ENCODE measurements around the gene TMCO6. TPM values are rescaled to one million over a fixed set of nuclear protein-coding genes. Genes with fewer than 3 reads are reported as not detected.
A peak's percentile ranks its signal among the peaks of the same experiment; 100 is the strongest.
"Not testable (repeated sequence)": the region's sequence is repeated elsewhere in the genome, so short reads cannot be mapped to it uniquely, and the experiment has no call there.

The TMCO6 gene
- total and polyA plus RNA-seq, 4 donors, result 6.7 to 16.2 (median 10.4) TPM

DNA sequence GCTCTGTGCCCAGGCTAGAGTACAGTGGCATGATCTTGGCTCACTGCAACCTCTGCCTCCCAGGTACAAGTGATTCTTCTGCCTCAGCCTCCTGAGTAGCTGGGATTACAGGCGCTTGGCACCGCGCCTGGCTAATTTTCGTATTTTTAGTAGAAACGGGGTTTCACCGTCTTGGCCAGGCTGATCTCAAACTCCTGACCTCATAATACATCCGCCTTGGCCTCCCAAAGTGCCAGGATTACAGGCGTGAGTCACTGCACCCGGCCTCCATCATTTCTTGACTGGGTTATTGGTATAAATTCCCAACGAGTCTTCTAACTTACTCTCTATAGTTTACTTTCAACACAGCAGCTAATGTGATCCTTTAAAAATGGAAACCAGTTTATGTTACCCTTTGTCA lies 14.4 kb upstream of the TMCO6 start:
- DNase-seq (ENCODE audit: low read depth in 4 of 6, low spot score in 6 of 6); H3K4me1 ChIP-seq (ENCODE audit: control insufficient read depth, insufficient read depth, low read length); H3K4me3 ChIP-seq (ENCODE audit: low read depth, low read length); H3K27ac ChIP-seq (ENCODE audit: low read depth, low read length); H3K27me3 ChIP-seq (ENCODE audit: control insufficient read depth, insufficient read depth, low read length); H3K36me3 ChIP-seq (ENCODE audit: control insufficient read depth, insufficient read depth, low read length); H3K9me3 ChIP-seq (ENCODE audit: control insufficient read depth, insufficient read depth, low read length): not testable (repeated sequence)
- WGBS (ENCODE audit: insufficient coverage), result 93% methylated on average over 4 of the region's 10 CpGs

DNA sequence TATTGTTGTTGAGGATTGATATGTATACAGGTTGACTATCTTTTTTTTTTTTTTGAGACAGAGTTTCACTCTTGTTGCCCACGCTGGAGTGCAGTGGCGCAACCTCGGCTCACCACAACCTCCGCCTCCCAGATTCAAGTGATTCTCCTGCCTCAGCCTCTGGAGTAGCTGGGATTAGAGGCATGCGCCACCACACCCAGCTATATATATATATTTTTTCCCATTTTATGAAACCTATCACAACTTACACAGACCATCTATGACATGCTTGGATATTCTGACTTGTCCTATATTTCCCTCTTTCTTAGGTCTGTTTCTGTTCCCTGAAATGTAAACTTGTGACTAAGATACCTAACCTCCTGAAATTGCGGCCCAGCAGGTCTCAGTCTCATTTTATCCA lies 11.3 kb upstream of the TMCO6 start:
- Histone ChIP-seq H3K4me3 (ENCODE audit: low read depth, low read length) (no peak overlapping the region), H3K9me3 (ENCODE audit: control insufficient read depth, insufficient read depth, low read length) (peaks cover 3% of the 10 kb centered on the region), H3K27ac (ENCODE audit: low read depth, low read length) (no peak overlapping the region), H3K27me3 (ENCODE audit: control insufficient read depth, insufficient read depth, low read length) (peaks cover 22% of the 10 kb centered on the region), H3K4me1 (ENCODE audit: control insufficient read depth, insufficient read depth, low read length) (peaks cover 14% of the 10 kb centered on the region), H3K36me3 (ENCODE audit: control insufficient read depth, insufficient read depth, low read length) (no peaks in the 10 kb centered on the region)
- DNase-seq (ENCODE audit: low read depth in 4 of 6, low spot score in 6 of 6), result no peak
- 93% methylated on average over 6 of the region's 6 CpGs for WGBS (ENCODE audit: insufficient coverage)

DNA sequence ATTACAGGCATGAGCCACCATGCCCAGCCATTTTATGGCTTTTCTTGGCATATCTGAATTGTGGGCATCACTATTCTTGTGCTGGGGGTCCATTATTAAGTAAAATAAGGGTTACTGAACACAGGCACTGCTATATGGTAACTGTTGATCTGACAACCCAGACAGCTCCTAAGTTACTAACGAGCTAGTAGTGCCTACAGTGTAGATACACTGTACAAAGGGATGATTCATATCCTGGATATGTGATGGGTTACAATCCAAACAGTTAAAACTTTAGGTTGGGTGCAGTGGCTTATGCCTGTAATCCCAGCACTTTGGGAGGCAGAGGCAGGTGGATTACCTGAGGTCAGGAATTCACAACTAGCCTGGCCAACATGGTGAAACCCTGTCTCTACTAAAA lies 10.5 kb upstream of the TMCO6 start:
- H3K27me3 ChIP-seq (ENCODE audit: control insufficient read depth, insufficient read depth, low read length), result peaks cover 28% of the 10 kb centered on the region
- no CpG with 5 or more reads among the region's 1 CpG for WGBS (ENCODE audit: insufficient coverage)
- H3K4me1 ChIP-seq (ENCODE audit: control insufficient read depth, insufficient read depth, low read length), result peaks cover 17% of the 10 kb centered on the region
- no peak overlapping the region for H3K4me3 ChIP-seq (ENCODE audit: low read depth, low read length)
- peaks cover 3% of the 10 kb centered on the region for H3K9me3 ChIP-seq (ENCODE audit: control insufficient read depth, insufficient read depth, low read length)
- no peaks in the 10 kb centered on the region for H3K36me3 ChIP-seq (ENCODE audit: control insufficient read depth, insufficient read depth, low read length)
- no peak for DNase-seq (ENCODE audit: low read depth in 4 of 6, low spot score in 6 of 6)
- no peak overlapping the region for H3K27ac ChIP-seq (ENCODE audit: low read depth, low read length)

DNA sequence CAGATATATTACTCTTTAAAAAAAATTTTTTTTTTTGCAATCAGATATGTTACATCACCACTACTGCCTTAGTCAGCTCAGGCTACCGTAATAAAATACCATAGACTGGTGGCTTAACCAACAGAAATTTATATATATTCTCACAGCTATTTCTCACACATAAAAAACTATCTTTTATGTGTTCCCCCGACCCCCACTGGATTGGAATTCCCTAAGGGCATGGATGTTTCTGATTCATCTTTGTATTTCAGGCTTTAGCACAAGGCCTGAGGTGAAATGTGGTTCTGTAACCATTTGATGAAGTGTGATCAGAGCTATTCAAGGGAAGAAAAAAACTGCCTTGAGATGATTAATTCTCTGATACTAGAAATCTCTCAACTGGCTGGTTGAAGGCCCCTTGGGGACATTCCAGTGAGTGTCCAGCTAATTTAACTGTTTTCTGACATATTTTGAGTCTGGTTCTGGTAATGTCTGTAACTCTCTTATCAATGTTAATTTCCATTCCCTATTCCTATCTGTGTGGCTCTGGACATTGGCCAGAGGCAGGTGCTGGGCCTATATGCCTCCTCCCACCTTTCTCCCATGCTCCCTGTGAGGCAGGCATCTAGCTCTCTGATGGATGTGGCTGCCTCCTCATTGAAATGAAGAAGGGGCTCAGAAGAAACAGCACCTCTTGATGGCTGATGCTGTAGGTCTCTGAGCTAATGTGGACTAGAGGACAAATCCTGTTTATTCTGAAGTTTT lies 8.8 kb upstream of the TMCO6 start:
- no peak for DNase-seq (ENCODE audit: low read depth in 4 of 6, low spot score in 6 of 6)
- Histone ChIP-seq H3K4me1 (ENCODE audit: control insufficient read depth, insufficient read depth, low read length) (peaks cover 17% of the 10 kb centered on the region), H3K27me3 (ENCODE audit: control insufficient read depth, insufficient read depth, low read length) (peaks cover 31% of the 10 kb centered on the region), H3K36me3 (ENCODE audit: control insufficient read depth, insufficient read depth, low read length) (no peaks in the 10 kb centered on the region), H3K9me3 (ENCODE audit: control insufficient read depth, insufficient read depth, low read length) (peaks cover 3% of the 10 kb centered on the region), H3K27ac (ENCODE audit: low read depth, low read length) (no peak overlapping the region), H3K4me3 (ENCODE audit: low read depth, low read length) (no peak overlapping the region)
- WGBS (ENCODE audit: insufficient coverage), result 100% methylated on average over 1 of the region's 2 CpGs

DNA sequence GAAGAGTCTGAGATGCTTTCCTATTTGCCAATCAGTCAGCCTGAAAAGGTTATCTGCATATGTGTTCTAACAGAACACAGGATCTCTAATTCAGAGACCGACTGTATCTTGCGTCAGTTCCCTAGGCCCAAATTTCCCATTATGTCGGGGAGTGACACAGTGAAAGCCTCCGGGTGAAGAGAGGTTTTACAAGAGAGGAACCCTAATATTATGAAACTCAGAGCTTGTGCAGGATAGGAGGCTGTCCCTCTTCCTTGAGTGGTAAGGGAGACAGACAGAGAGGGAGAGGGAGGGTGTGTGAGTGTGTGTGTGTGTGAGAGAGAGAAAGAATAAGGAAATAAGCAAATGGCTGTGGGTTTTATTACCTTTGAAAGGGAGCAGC lies 8.2 kb upstream of the TMCO6 start:
- H3K9me3 ChIP-seq (ENCODE audit: control insufficient read depth, insufficient read depth, low read length), result peaks cover 3% of the 10 kb centered on the region
- no peak overlapping the region for H3K4me3 ChIP-seq (ENCODE audit: low read depth, low read length)
- no peaks in the 10 kb centered on the region for H3K36me3 ChIP-seq (ENCODE audit: control insufficient read depth, insufficient read depth, low read length)
- peaks cover 31% of the 10 kb centered on the region for H3K27me3 ChIP-seq (ENCODE audit: control insufficient read depth, insufficient read depth, low read length)
- no peak overlapping the region for H3K27ac ChIP-seq (ENCODE audit: low read depth, low read length)
- peaks cover 17% of the 10 kb centered on the region for H3K4me1 ChIP-seq (ENCODE audit: control insufficient read depth, insufficient read depth, low read length)
- no peak for DNase-seq (ENCODE audit: low read depth in 4 of 6, low spot score in 6 of 6)
- WGBS (ENCODE audit: insufficient coverage), result 83% methylated on average over 1 of the region's 4 CpGs

DNA sequence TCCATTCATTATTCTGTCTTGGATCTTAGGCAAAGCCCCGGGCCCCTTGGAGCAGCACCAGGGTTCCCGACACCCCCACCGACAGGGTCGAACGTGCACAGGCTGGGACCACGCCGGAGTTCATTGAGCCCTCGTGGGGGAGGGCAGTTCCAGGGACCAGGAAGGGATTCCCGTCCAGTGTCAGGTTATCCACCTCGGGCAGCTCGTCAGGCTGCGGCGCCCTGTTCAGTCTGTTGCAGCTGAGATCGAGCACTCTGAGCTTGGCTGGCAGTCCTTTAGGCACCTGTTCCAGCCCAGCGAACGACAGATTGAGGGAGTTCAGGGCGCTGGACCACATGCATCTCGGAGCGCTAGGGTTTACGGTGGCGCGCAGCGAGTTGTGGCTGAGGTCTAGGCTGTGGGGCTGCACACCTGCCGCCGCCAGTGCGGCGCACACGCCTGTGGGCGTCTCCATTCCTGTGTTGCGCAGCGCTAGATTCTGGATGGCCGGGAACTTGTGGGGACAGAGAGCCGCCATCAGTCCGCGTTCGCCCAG lies 7.4 kb upstream of the TMCO6 start:
- peak overlapping the region; percentile 43 for H3K4me3 ChIP-seq (ENCODE audit: low read depth, low read length)
- H3K36me3 ChIP-seq (ENCODE audit: control insufficient read depth, insufficient read depth, low read length), result no peaks in the 10 kb centered on the region
- H3K27ac ChIP-seq (ENCODE audit: low read depth, low read length), result peak overlapping the region; percentile 42
- H3K27me3 ChIP-seq (ENCODE audit: control insufficient read depth, insufficient read depth, low read length), result peaks cover 31% of the 10 kb centered on the region
- 12% methylated on average over 36 of the region's 36 CpGs for WGBS (ENCODE audit: insufficient coverage)
- peaks cover 17% of the 10 kb centered on the region for H3K4me1 ChIP-seq (ENCODE audit: control insufficient read depth, insufficient read depth, low read length)
- DNase-seq (ENCODE audit: low read depth in 4 of 6, low spot score in 6 of 6), result no peak
- peaks cover 3% of the 10 kb centered on the region for H3K9me3 ChIP-seq (ENCODE audit: control insufficient read depth, insufficient read depth, low read length)

DNA sequence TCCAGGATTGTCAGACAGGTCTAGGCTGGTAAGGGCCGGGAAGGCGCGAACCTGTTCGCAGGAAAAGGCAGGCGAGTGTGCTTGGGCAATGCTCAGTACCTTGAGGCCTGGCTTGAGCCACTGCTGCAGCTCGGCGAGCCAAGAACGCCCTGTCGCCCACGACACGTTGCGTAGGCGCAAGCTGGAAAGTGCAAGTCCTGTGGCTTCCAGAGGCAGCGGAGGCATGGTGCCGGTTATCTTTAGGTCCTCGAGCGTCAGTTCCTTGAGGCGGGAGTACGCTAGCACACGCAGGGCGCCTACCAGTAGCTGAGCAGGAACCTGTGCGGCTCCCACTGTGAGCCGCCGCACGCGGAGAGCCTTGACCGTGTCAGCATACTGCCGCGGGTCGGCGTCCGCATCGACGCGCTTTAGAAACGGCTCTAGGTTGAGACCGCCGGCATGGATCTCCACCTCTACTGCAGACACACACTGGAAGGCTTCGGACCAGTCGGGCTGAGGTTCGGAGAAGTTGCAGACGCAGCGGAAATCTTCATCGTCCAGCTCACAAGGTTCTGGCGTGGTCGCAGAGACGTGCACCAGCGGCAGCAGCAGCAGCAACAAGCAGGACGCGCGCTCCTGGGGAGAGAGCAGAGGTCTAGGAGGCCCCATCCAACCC lies 6.8 kb upstream of the TMCO6 start:
- Histone ChIP-seq H3K4me3 (ENCODE audit: low read depth, low read length) (peak overlapping the region; percentile 43), H3K27ac (ENCODE audit: low read depth, low read length) (peak overlapping the region; percentile 42), H3K9me3 (ENCODE audit: control insufficient read depth, insufficient read depth, low read length) (peaks cover 3% of the 10 kb centered on the region), H3K27me3 (ENCODE audit: control insufficient read depth, insufficient read depth, low read length) (peaks cover 31% of the 10 kb centered on the region), H3K4me1 (ENCODE audit: control insufficient read depth, insufficient read depth, low read length) (peaks cover 17% of the 10 kb centered on the region), H3K36me3 (ENCODE audit: control insufficient read depth, insufficient read depth, low read length) (no peaks in the 10 kb centered on the region)
- peak in 2 of 6 donors; percentile 53 to 70 for DNase-seq (ENCODE audit: low read depth in 4 of 6, low spot score in 6 of 6)
- 2% methylated on average over 48 of the region's 51 CpGs for WGBS (ENCODE audit: insufficient coverage)

DNA sequence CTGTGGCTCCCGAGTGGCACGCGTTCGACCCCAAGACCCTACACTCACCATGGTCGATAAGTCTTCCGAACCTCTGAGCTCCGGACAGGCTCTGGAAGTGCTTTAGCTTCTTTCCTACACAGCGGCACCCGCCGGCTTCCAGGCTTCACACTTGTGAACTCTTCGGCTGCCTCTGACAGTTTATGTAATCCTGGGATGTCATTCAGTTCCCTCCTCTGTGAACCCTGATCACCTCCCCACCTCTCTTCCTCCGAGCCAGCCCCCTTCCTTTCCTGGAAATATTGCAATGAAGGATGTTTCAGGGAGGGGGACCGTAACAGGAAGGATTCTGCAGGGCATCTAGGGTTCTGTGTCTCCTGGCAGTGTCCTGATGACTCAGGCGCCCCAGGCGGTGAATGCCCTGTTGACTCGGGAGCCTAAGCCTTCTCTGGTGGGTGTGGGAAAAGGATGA lies 6.2 kb upstream of the TMCO6 start, which contains the start of gene CD14:
TSS of gene CD14 (minus strand) at position 155 of the 451 bp plus-strand sequence. CDS start at position 51, 104 bp downstream.
- DNase-seq (ENCODE audit: low read depth in 4 of 6, low spot score in 6 of 6), result peak in 2 of 6 donors; percentile 36 to 47
- Histone ChIP-seq H3K9me3 (ENCODE audit: control insufficient read depth, insufficient read depth, low read length) (peaks cover 3% of the 10 kb centered on the region), H3K27ac (ENCODE audit: low read depth, low read length) (peak within 1 kb of the TSS; percentile 42), H3K4me3 (ENCODE audit: low read depth, low read length) (peak within 1 kb of the TSS; percentile 43), H3K27me3 (ENCODE audit: control insufficient read depth, insufficient read depth, low read length) (peaks cover 31% of the 10 kb centered on the region), H3K36me3 (ENCODE audit: control insufficient read depth, insufficient read depth, low read length) (no peaks in the 10 kb centered on the region), H3K4me1 (ENCODE audit: control insufficient read depth, insufficient read depth, low read length) (peaks cover 17% of the 10 kb centered on the region)
- WGBS (ENCODE audit: insufficient coverage), result 3% methylated on average over 11 of the region's 16 CpGs

DNA sequence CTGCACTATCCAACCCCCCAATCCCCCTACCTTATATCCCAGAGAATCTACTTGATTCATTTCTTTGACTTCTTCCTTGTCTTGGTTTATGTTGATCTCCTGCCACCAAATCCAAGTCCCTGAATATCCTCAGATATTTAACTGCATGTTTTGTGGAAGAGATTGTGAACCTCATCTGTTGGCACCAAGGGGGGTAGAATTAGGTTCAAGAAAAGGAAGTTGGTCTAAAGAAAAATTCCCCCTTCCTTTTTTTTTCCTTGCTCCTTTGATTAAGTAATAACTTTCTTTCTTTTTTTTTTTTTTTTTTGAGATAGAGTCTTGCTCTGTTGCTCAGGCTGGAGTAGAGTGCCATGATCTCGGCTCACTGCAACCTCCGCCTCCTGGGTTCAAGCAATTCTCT lies 5.8 kb upstream of the TMCO6 start:
- DNase-seq (ENCODE audit: low read depth in 4 of 6, low spot score in 6 of 6), result no peak
- peaks cover 31% of the 10 kb centered on the region for H3K27me3 ChIP-seq (ENCODE audit: control insufficient read depth, insufficient read depth, low read length)
- peaks cover 17% of the 10 kb centered on the region for H3K4me1 ChIP-seq (ENCODE audit: control insufficient read depth, insufficient read depth, low read length)
- no CpG with 5 or more reads among the region's 2 CpGs for WGBS (ENCODE audit: insufficient coverage)
- H3K27ac ChIP-seq (ENCODE audit: low read depth, low read length), result no peak overlapping the region
- H3K9me3 ChIP-seq (ENCODE audit: control insufficient read depth, insufficient read depth, low read length), result peaks cover 3% of the 10 kb centered on the region
- no peak overlapping the region for H3K4me3 ChIP-seq (ENCODE audit: low read depth, low read length)
- no peaks in the 10 kb centered on the region for H3K36me3 ChIP-seq (ENCODE audit: control insufficient read depth, insufficient read depth, low read length)

All from spinal cord (tissue), 10 donors.